WTC11 (cell line): ENCODE measurements around the gene HLA-C. TPM values are rescaled to one million over a fixed set of nuclear protein-coding genes. Genes with fewer than 3 reads are reported as not detected.

ENCODE experiments used
- ATAC-seq: fragments of 200-7000 bp; cut with Tn5 transposase; 2 replicates; pipeline ENCODE4 v1.10.0; 2021; ENCODE audit warnings: mild to moderate bottlenecking, moderate library complexity
- CTCF ChIA-PET: fragments of 300-600 bp; sonication (Branson Sonifier 250); formaldehyde crosslinking; loops from one replicate; lab custom pipeline; 2021; ENCODE audit warnings: antibody characterized with exemption; lab: Charles Lee
- POLR2A ChIA-PET: fragments of 350-600 bp; sonication (Branson Sonifier 250); formaldehyde crosslinking; loops from one replicate; lab custom pipeline; 2021; ENCODE audit warnings: antibody characterized with exemption; lab: Charles Lee
- DNase-seq: peaks from one replicate; pipeline ENCODE4 v3.0.0; 2021; ENCODE audit warnings: low spot score
- H3K27ac Mint-ChIP-seq: 2 replicates; pipeline ENCODE4 v1.8.0; 2021; ENCODE audit warnings: mixed read lengths
- H3K27me3 Mint-ChIP-seq: 2 replicates; pipeline ENCODE4 v1.8.0; 2021; ENCODE audit warnings: low read depth, mild to moderate bottlenecking, moderate library complexity, mixed read lengths
- H3K36me3 Mint-ChIP-seq: 2 replicates; pipeline ENCODE4 v1.8.0; 2021; ENCODE audit warnings: mixed read lengths
- H3K4me1 Mint-ChIP-seq: 2 replicates; pipeline ENCODE4 v1.8.0; 2022; ENCODE audit warnings: mixed read lengths
- H3K4me3 Mint-ChIP-seq: 2 replicates; pipeline ENCODE4 v1.8.0; 2021; ENCODE audit warnings: mild to moderate bottlenecking, moderate library complexity, mixed read lengths
- H3K9me3 Mint-ChIP-seq: 2 replicates; pipeline ENCODE4 v1.8.0; 2021; ENCODE audit warnings: mixed read lengths
- ARID4B ChIP-seq: sonication (generic); formaldehyde crosslinking; IDR thresholded peaks from 2 replicates; pipeline ENCODE4 v1.8.0; 2023; ENCODE audit warnings: missing genetic modification reagents, mild to moderate bottlenecking, borderline replicate concordance
- ATF3 ChIP-seq: sonication (generic); formaldehyde crosslinking; conservative IDR thresholded peaks from 2 replicates; pipeline ENCODE4 v1.8.1; 2022; ENCODE audit warnings: mild to moderate bottlenecking, missing genetic modification reagents
- ATF6 ChIP-seq: sonication (generic); formaldehyde crosslinking; IDR thresholded peaks from 2 replicates; pipeline ENCODE4 v1.8.1; 2023; ENCODE audit warnings: mild to moderate bottlenecking, missing genetic modification reagents
- CBFB ChIP-seq: sonication (generic); formaldehyde crosslinking; IDR thresholded peaks from 2 replicates; pipeline ENCODE4 v1.8.1; 2022; ENCODE audit warnings: mild to moderate bottlenecking, low read depth, missing genetic modification reagents
- CREB1 ChIP-seq: sonication (generic); formaldehyde crosslinking; IDR thresholded peaks from 2 replicates; pipeline ENCODE4 v1.8.0; 2023; ENCODE audit warnings: mild to moderate bottlenecking, missing genetic modification reagents
- FOXK1 ChIP-seq: sonication (generic); formaldehyde crosslinking; IDR thresholded peaks from 2 replicates; pipeline ENCODE4 v1.8.0; 2022; ENCODE audit warnings: mild to moderate bottlenecking, moderate library complexity, missing genetic modification reagents
- FOXP1 ChIP-seq: sonication (generic); formaldehyde crosslinking; IDR thresholded peaks from 2 replicates; pipeline ENCODE4 v1.8.0; 2022; ENCODE audit warnings: missing genetic modification reagents, mild to moderate bottlenecking, moderate library complexity, borderline replicate concordance
- FOXP4 ChIP-seq: sonication (generic); formaldehyde crosslinking; IDR thresholded peaks from 2 replicates; pipeline ENCODE4 v1.8.0; 2022; ENCODE audit warnings: mild to moderate bottlenecking, missing genetic modification reagents
- GABPB1 ChIP-seq: sonication (generic); formaldehyde crosslinking; IDR thresholded peaks from 2 replicates; pipeline ENCODE4 v1.8.1; 2023; ENCODE audit warnings: mild to moderate bottlenecking, missing genetic modification reagents
- GTF2I ChIP-seq: fragments of 250-450 bp; sonication (Bioruptor Pico); conservative IDR thresholded peaks from 2 replicates; pipeline ENCODE4 v1.4.0; 2021; ENCODE audit warnings: mild to moderate bottlenecking
- MYBL2 ChIP-seq: sonication (generic); formaldehyde crosslinking; IDR thresholded peaks from 2 replicates; pipeline ENCODE4 v1.8.1; 2023; ENCODE audit warnings: mild to moderate bottlenecking, moderate library complexity, missing genetic modification reagents
- NFE2L1 ChIP-seq: sonication (generic); formaldehyde crosslinking; IDR thresholded peaks from 2 replicates; pipeline ENCODE4 v1.8.1; 2023; ENCODE audit warnings: missing genetic modification reagents
- NR3C1 ChIP-seq: sonication (generic); formaldehyde crosslinking; conservative IDR thresholded peaks from 2 replicates; pipeline ENCODE4 v1.8.1; 2023; ENCODE audit warnings: low read depth, mild to moderate bottlenecking, missing genetic modification reagents
- RORB ChIP-seq: fragments of 250-450 bp; sonication (Bioruptor Pico); IDR thresholded peaks from 2 replicates; pipeline ENCODE4 v1.9.0; 2021; ENCODE audit warnings: mild to moderate bottlenecking
- STAT6 ChIP-seq: sonication (generic); formaldehyde crosslinking; conservative IDR thresholded peaks from 2 replicates; pipeline ENCODE4 v1.8.1; 2023; ENCODE audit warnings: mild to moderate bottlenecking, low read depth, missing genetic modification reagents, moderate library complexity
- TCF7 ChIP-seq: sonication (generic); formaldehyde crosslinking; IDR thresholded peaks from 2 replicates; pipeline ENCODE4 v1.8.0; 2022; ENCODE audit warnings: mild to moderate bottlenecking, low read depth, missing genetic modification reagents, moderate library complexity
- USF2 ChIP-seq: sonication (generic); formaldehyde crosslinking; IDR thresholded peaks from 2 replicates; pipeline ENCODE4 v1.8.1; 2023; ENCODE audit warnings: mild to moderate bottlenecking, missing genetic modification reagents, moderate library complexity
- ZNF219 ChIP-seq: sonication (generic); formaldehyde crosslinking; IDR thresholded peaks from 2 replicates; pipeline ENCODE4 v1.8.0; 2023; ENCODE audit warnings: missing genetic modification reagents, mild to moderate bottlenecking, borderline replicate concordance
- ZNF263 ChIP-seq: sonication (generic); formaldehyde crosslinking; IDR thresholded peaks from 2 replicates; pipeline ENCODE4 v1.8.1; 2022; ENCODE audit warnings: low read depth, mild to moderate bottlenecking, moderate library complexity, missing genetic modification reagents
- ZNF281 ChIP-seq: sonication (generic); formaldehyde crosslinking; IDR thresholded peaks from 2 replicates; pipeline ENCODE4 v1.8.0; 2023; ENCODE audit warnings: mild to moderate bottlenecking, missing genetic modification reagents
- ZNF416 ChIP-seq: fragments of 250-450 bp; sonication (Bioruptor Pico); IDR thresholded peaks from 2 replicates; pipeline ENCODE4 v1.9.0; 2021; ENCODE audit warnings: mild to moderate bottlenecking, inconsistent platforms
- ZNF671 ChIP-seq: fragments of 250-450 bp; sonication (Bioruptor Pico); IDR thresholded peaks from 2 replicates; pipeline ENCODE4 v1.8.0; 2021; ENCODE audit warnings: mild to moderate bottlenecking
- total RNA-seq: library from RNA; stranded (reverse); gene quantifications from 3 replicates; pipeline ENCODE4 v1.2.3, GENCODE V29; 2021

Gene HLA-C
- total RNA-seq, 1 experiment from 2014 or later: 82.9 TPM

- TF ChIP-seq FOXP4 (CRISPR knock-in tag) (no peak), CREB1 (CRISPR knock-in tag) (no peak), MYBL2 (CRISPR knock-in tag) (no peak), FOXP1 (CRISPR knock-in tag) (no peak), ZNF219 (CRISPR knock-in tag) (no peak), ATF3 (no peak), FOXK1 (no peak), ARID4B (CRISPR knock-in tag) (no peak), ATF6 (CRISPR knock-in tag) (no peak), CBFB (no peak), STAT6 (CRISPR knock-in tag) (no peak), NR3C1 (CRISPR knock-in tag) (no peak)
Measured at GRCh38 chr6:31266567-31267360, 5.1 kb downstream of the HLA-C start (continued).

- peaks cover 42% of the 10 kb centered on the region for H3K36me3 Mint-ChIP-seq
- no peak for DNase-seq
- no peak overlapping the region for H3K4me3 Mint-ChIP-seq
- peaks cover 41% of the 10 kb centered on the region for H3K9me3 Mint-ChIP-seq
- POLR2A ChIA-PET: no interaction called here
- no peak overlapping the region for H3K27ac Mint-ChIP-seq
- CTCF ChIA-PET: no interaction called here
- H3K4me1 Mint-ChIP-seq: peaks cover 5% of the 10 kb centered on the region; the same call in 1 of the 2 replicates
- ATAC-seq: no peak
- H3K27me3 Mint-ChIP-seq: peaks cover 15% of the 10 kb centered on the region
- TF ChIP-seq ZNF263 (CRISPR knock-in tag) (no peak), ZNF281 (CRISPR knock-in tag) (no peak), ZNF671 (no peak), GABPB1 (CRISPR knock-in tag) (no peak), NFE2L1 (CRISPR knock-in tag) (no peak), GTF2I (CRISPR knock-in tag) (no peak), USF2 (CRISPR knock-in tag) (no peak), RORB (CRISPR knock-in tag) (no peak), TCF7 (no peak), ZNF416 (no peak)
Measured at GRCh38 chr6:31265926-31266325, 6.0 kb downstream of the HLA-C start.
